Activated naive CD8-positive, alpha-beta T cell (primary cell): ENCODE measurements around the gene CKB.

Experiments
- H3K27ac Mint-ChIP-seq: one replicate; pipeline ENCODE4 v1.8.0; 2021; ENCODE audit warnings: mixed read lengths
- H3K27me3 Mint-ChIP-seq: one replicate; pipeline ENCODE4 v1.8.0; 2021; ENCODE audit warnings: mixed read lengths
- H3K36me3 Mint-ChIP-seq: one replicate; pipeline ENCODE4 v1.8.0; 2021; ENCODE audit warnings: mixed read lengths
- H3K4me1 Mint-ChIP-seq: one replicate; pipeline ENCODE4 v1.8.0; 2021; ENCODE audit warnings: low read depth, mixed read lengths
- H3K4me3 Mint-ChIP-seq: one replicate; pipeline ENCODE4 v1.8.0; 2021; ENCODE audit warnings: mild to moderate bottlenecking, mixed read lengths
- H3K9me3 Mint-ChIP-seq: one replicate; pipeline ENCODE4 v1.8.0; 2021; ENCODE audit warnings: low read depth, mixed read lengths

Gene CKB

GRCh38 chr14:103522649-103523574 lies at the start of gene CKB:
CKB (minus strand) TSS chr14:103522830; CDS start chr14:103522493, 337 bp downstream.
- H3K27ac Mint-ChIP-seq = no peak within 1 kb of the TSS
- no peaks in the 10 kb centered on the region for H3K9me3 Mint-ChIP-seq
- no peaks in the 10 kb centered on the region for H3K36me3 Mint-ChIP-seq
- H3K27me3 Mint-ChIP-seq = no peaks in the 10 kb centered on the region
- H3K4me1 Mint-ChIP-seq = peaks cover 16% of the 10 kb centered on the region
- peak within 1 kb of the TSS; percentile 64 for H3K4me3 Mint-ChIP-seq

GRCh38 chr14:103569408-103569807 lies 46.8 kb upstream of the CKB start:
- no peaks in the 10 kb centered on the region for H3K9me3 Mint-ChIP-seq

GRCh38 chr14:103568952-103569351 lies 46.3 kb upstream of the CKB start:
- Mint-ChIP-seq H3K4me1 (peaks cover 24% of the 10 kb centered on the region), H3K9me3 (no peaks in the 10 kb centered on the region), H3K36me3 (no peaks in the 10 kb centered on the region), H3K4me3 (no peak overlapping the region), H3K27ac (no peak overlapping the region), H3K27me3 (no peaks in the 10 kb centered on the region)

More at GRCh38 chr14:103569408-103569807, 46.8 kb upstream of the CKB start:
- H3K4me1 Mint-ChIP-seq = peaks cover 21% of the 10 kb centered on the region
- H3K27me3 Mint-ChIP-seq = no peaks in the 10 kb centered on the region
- no peak overlapping the region for H3K4me3 Mint-ChIP-seq
- H3K36me3 Mint-ChIP-seq = no peaks in the 10 kb centered on the region
- H3K27ac Mint-ChIP-seq = no peak overlapping the region

- peaks cover 7% of the 10 kb centered on the region for H3K36me3 Mint-ChIP-seq
- no peaks in the 10 kb centered on the region for H3K27me3 Mint-ChIP-seq
- peak overlapping the region; percentile 97 for H3K4me3 Mint-ChIP-seq
- peaks cover 55% of the 10 kb centered on the region for H3K4me1 Mint-ChIP-seq
- H3K27ac Mint-ChIP-seq = no peak overlapping the region
- no peaks in the 10 kb centered on the region for H3K9me3 Mint-ChIP-seq
These were observed 41.3 kb upstream of the CKB start for GRCh38 chr14:103563844-103564505.

- Mint-ChIP-seq H3K36me3 (peaks cover 7% of the 10 kb centered on the region), H3K4me1 (peaks cover 62% of the 10 kb centered on the region), H3K27ac (peak overlapping the region; percentile 85), H3K27me3 (no peaks in the 10 kb centered on the region), H3K4me3 (peak overlapping the region; percentile 97), H3K9me3 (no peaks in the 10 kb centered on the region)
These were observed 40.6 kb upstream of the CKB start for GRCh38 chr14:103563226-103563620.

GRCh38 chr14:103562429-103563225 lies 40.0 kb upstream of the CKB start, which contains the start of the genes BAG5 and COA8:
BAG5 (minus strand) TSS chr14:103562657; CDS start chr14:103561164, 1,493 bp downstream.
COA8 (plus strand) TSS chr14:103562960; CDS start chr14:103563002, 42 bp downstream.
- H3K4me3 Mint-ChIP-seq = peak within 1 kb of the TSS; percentile 99
- H3K36me3 Mint-ChIP-seq = peaks cover 7% of the 10 kb centered on the region
- H3K9me3 Mint-ChIP-seq = no peaks in the 10 kb centered on the region
- peaks cover 62% of the 10 kb centered on the region for H3K4me1 Mint-ChIP-seq
- H3K27ac Mint-ChIP-seq = peak within 1 kb of the TSS; percentile 95
- no peaks in the 10 kb centered on the region for H3K27me3 Mint-ChIP-seq

GRCh38 chr14:103562179-103562428 lies 39.5 kb upstream of the CKB start:
- H3K9me3 Mint-ChIP-seq = no peaks in the 10 kb centered on the region
- H3K4me1 Mint-ChIP-seq = peaks cover 66% of the 10 kb centered on the region
- H3K27me3 Mint-ChIP-seq = no peaks in the 10 kb centered on the region
- H3K27ac Mint-ChIP-seq = peak overlapping the region; percentile 95
- H3K36me3 Mint-ChIP-seq = peaks cover 7% of the 10 kb centered on the region
- H3K4me3 Mint-ChIP-seq = peak overlapping the region; percentile 99

- H3K4me3 Mint-ChIP-seq = peak overlapping the region; percentile 99
- no peaks in the 10 kb centered on the region for H3K27me3 Mint-ChIP-seq
- no peaks in the 10 kb centered on the region for H3K9me3 Mint-ChIP-seq
- H3K27ac Mint-ChIP-seq = peak overlapping the region; percentile 95
- H3K36me3 Mint-ChIP-seq = peaks cover 7% of the 10 kb centered on the region
- H3K4me1 Mint-ChIP-seq = peaks cover 69% of the 10 kb centered on the region
These were observed 39.0 kb upstream of the CKB start for GRCh38 chr14:103561381-103562178.

GRCh38 chr14:103560691-103561090 lies 38.1 kb upstream of the CKB start:
- no peaks in the 10 kb centered on the region for H3K27me3 Mint-ChIP-seq
- peak overlapping the region; percentile 95 for H3K27ac Mint-ChIP-seq
- H3K4me1 Mint-ChIP-seq = peaks cover 66% of the 10 kb centered on the region
- peak overlapping the region; percentile 99 for H3K4me3 Mint-ChIP-seq
- H3K36me3 Mint-ChIP-seq = peaks cover 7% of the 10 kb centered on the region
- no peaks in the 10 kb centered on the region for H3K9me3 Mint-ChIP-seq

- H3K4me3 Mint-ChIP-seq = peak overlapping the region; percentile 41
- H3K9me3 Mint-ChIP-seq = no peaks in the 10 kb centered on the region
- peaks cover 7% of the 10 kb centered on the region for H3K36me3 Mint-ChIP-seq
- peaks cover 66% of the 10 kb centered on the region for H3K4me1 Mint-ChIP-seq
- H3K27ac Mint-ChIP-seq = peak overlapping the region; percentile 34
- no peaks in the 10 kb centered on the region for H3K27me3 Mint-ChIP-seq
These were observed 37.1 kb upstream of the CKB start for GRCh38 chr14:103559766-103560165.

- Mint-ChIP-seq H3K36me3 (peaks cover 7% of the 10 kb centered on the region), H3K4me3 (peak overlapping the region; percentile 35), H3K27me3 (no peaks in the 10 kb centered on the region), H3K9me3 (no peaks in the 10 kb centered on the region), H3K27ac (peak overlapping the region; percentile 10), H3K4me1 (peaks cover 55% of the 10 kb centered on the region)
These were observed 35.6 kb upstream of the CKB start for GRCh38 chr14:103558071-103558882.

GRCh38 chr14:103556946-103557758 lies 34.5 kb upstream of the CKB start:
- no peaks in the 10 kb centered on the region for H3K27me3 Mint-ChIP-seq

More at GRCh38 chr14:103556946-103557758, 34.5 kb upstream of the CKB start:
- Mint-ChIP-seq H3K36me3 (peaks cover 7% of the 10 kb centered on the region), H3K4me3 (no peak overlapping the region), H3K9me3 (no peaks in the 10 kb centered on the region), H3K4me1 (peaks cover 54% of the 10 kb centered on the region), H3K27ac (no peak overlapping the region)
